Vagina (tissue), 2 donors: ENCODE data around the gene TYSND1. TPM values are rescaled to one million over a fixed set of nuclear protein-coding genes. Genes with fewer than 3 reads are reported as not detected.

Source experiments
- DNase-seq, 2 donors: peaks; one replicate each; pipeline ENCODE4 v3.0.0-alpha.2; 2017; ENCODE audit errors: extremely low spot score in 2 of 2
- H3K27ac ChIP-seq: fragments of 200-600 bp; sonication (generic); one replicate; pipeline ENCODE4 v1.5.1; 2019
- H3K27me3 ChIP-seq: fragments of 200-600 bp; sonication (generic); one replicate; pipeline ENCODE4 v1.5.1; 2019
- H3K36me3 ChIP-seq, 2 donors: fragments of 200-600 bp; sonication (generic); one replicate each; pipeline ENCODE4 v1.5.1; 2017 to 2019
- H3K4me1 ChIP-seq: fragments of 200-600 bp; sonication (generic); one replicate; pipeline ENCODE4 v1.5.1; 2019
- H3K4me3 ChIP-seq, 2 donors: fragments of 200-600 bp; sonication (generic); 1 replicate in 1 of 2; 2 replicates in 1 of 2; pipeline ENCODE4 v1.5.1; 2016 to 2019
- H3K9me3 ChIP-seq: fragments of 200-600 bp; sonication (generic); one replicate; pipeline ENCODE4 v1.5.1; 2019
- CTCF ChIP-seq, 3 experiments: fragments of 450-650 bp in 2 of 3; fragments of 200-600 bp in 1 of 3; sonication (generic) in 1 of 3; IDR thresholded peaks; one replicate each; pipeline ENCODE4 v1.5.1; 2017 to 2019; ENCODE audit warnings: antibody characterized with exemption in 3 of 3, mild to moderate bottlenecking in 2 of 3, moderate library complexity in 2 of 3
- POLR2A ChIP-seq, 2 donors: fragments of 450-650 bp; IDR thresholded peaks; one replicate each; pipeline ENCODE4 v1.6.1; 2017; ENCODE audit warnings: antibody characterized with exemption in 2 of 2, mild to moderate bottlenecking in 2 of 2, moderate library complexity in 2 of 2
- POLR2AphosphoS5 ChIP-seq, 2 donors: sonication (generic); formaldehyde crosslinking; IDR thresholded peaks; one replicate each; pipeline ENCODE4 v1.9.0; 2017; ENCODE audit warnings: antibody characterized with exemption in 2 of 2, mild to moderate bottlenecking in 2 of 2, low read depth in 1 of 2; ENCODE audit not compliant: insufficient read depth in 1 of 2
- intact Hi-C: fragments of 100-400 bp; cut with DNase I; formaldehyde crosslinking; loops from one replicate; pipeline ENCODE4 v1.15.1; 2023
- total RNA-seq: library from RNA; depleted of rRNA; stranded (reverse); fragments of >200 nt; gene quantifications from one replicate; pipeline ENCODE4 v1.2.3, GENCODE V29; 2016

The TYSND1 gene
- total RNA-seq, 1 donor from 2014 or later, result 15.7 TPM

DNA sequence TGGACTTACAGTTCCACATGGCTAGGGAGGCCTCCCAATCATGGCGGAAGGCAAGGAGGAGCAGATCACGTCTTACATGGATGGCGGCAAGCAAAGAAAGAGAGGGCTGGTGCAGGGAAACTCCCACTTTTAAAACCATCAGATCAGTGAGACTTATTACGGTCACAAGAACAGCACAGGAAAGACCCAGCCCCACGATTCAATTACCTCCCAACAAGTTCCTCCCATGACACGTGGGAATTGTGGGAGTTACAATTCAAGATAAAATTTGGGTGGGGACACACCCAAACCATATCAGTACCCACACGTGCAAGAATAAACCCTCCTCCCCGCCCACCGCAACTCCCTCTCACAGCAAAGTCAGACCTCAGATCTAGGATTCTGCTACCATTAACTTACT is 9.4 kb downstream of the TYSND1 start:
- peak in 1 of 2 donors; percentile 25 for DNase-seq
- H3K4me3 ChIP-seq, result no peak overlapping the region
- no peak for TF ChIP-seq POLR2AphosphoS5 (IDR thresholded peaks at IDR 0.05; ENCODE audit: insufficient read depth in 1 of 2, low read depth in 1 of 2)
- TF ChIP-seq POLR2A (IDR thresholded peaks at IDR 0.05), result no peak
- TF ChIP-seq CTCF (IDR thresholded peaks at IDR 0.05), result no peak
- peaks cover 22% of the 10 kb centered on the region for H3K4me1 ChIP-seq
- H3K27me3 ChIP-seq, result no peaks in the 10 kb centered on the region
- H3K9me3 ChIP-seq, result no peaks in the 10 kb centered on the region
- H3K27ac ChIP-seq, result no peak overlapping the region
- intact Hi-C loops, result no loop called here
- peaks cover 0 to 10% of the 10 kb centered on the region in 2 donors for H3K36me3 ChIP-seq

GRCh38 chr10:70135684-70136083 is 10.8 kb downstream of the TYSND1 start:
- peaks cover 0 to 10% of the 10 kb centered on the region in 2 donors for H3K36me3 ChIP-seq
- DNase-seq, result peak in 1 of 2 donors; percentile 3
- intact Hi-C loops, result no loop called here
- H3K4me1 ChIP-seq, result peaks cover 36% of the 10 kb centered on the region
- TF ChIP-seq CTCF (IDR thresholded peaks at IDR 0.05), result no peak
- no peak for TF ChIP-seq POLR2AphosphoS5 (IDR thresholded peaks at IDR 0.05; ENCODE audit: insufficient read depth in 1 of 2, low read depth in 1 of 2)
- TF ChIP-seq POLR2A (IDR thresholded peaks at IDR 0.05), result no peak
- H3K9me3 ChIP-seq, result no peaks in the 10 kb centered on the region
- H3K27ac ChIP-seq, result no peak overlapping the region
- H3K4me3 ChIP-seq, result no peak overlapping the region
- no peaks in the 10 kb centered on the region for H3K27me3 ChIP-seq

DNA sequence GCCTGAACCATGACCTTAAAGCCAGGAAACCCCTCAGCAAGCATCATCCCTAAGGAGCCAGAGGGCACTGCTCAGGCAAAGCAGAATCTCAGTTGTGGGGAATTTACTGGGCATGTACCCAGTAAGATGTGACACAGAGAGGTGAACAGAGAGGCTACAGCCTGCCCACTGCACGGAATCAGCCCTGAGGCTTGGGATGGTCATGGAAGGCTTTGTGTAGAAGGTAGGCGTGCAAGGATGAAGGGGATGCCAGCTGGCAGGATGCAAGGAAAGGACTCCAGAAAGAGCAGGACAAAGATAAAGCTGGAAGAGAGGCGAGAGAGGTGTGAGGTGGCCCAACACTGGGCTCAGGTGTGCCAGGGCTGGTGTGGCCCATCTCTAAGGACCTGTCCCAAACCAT is 11.5 kb downstream of the TYSND1 start:
- Histone ChIP-seq H3K27me3 (no peaks in the 10 kb centered on the region), H3K27ac (no peak overlapping the region), H3K4me1 (peaks cover 36% of the 10 kb centered on the region), H3K4me3 (no peak overlapping the region), H3K36me3 (peaks cover 0 to 10% of the 10 kb centered on the region in 2 donors), H3K9me3 (no peaks in the 10 kb centered on the region)
- intact Hi-C loops, result no loop called here
- no peak for TF ChIP-seq POLR2AphosphoS5 (IDR thresholded peaks at IDR 0.05; ENCODE audit: insufficient read depth in 1 of 2, low read depth in 1 of 2)
- TF ChIP-seq POLR2A (IDR thresholded peaks at IDR 0.05), result no peak
- TF ChIP-seq CTCF (IDR thresholded peaks at IDR 0.05), result no peak
- no peak for DNase-seq

DNA sequence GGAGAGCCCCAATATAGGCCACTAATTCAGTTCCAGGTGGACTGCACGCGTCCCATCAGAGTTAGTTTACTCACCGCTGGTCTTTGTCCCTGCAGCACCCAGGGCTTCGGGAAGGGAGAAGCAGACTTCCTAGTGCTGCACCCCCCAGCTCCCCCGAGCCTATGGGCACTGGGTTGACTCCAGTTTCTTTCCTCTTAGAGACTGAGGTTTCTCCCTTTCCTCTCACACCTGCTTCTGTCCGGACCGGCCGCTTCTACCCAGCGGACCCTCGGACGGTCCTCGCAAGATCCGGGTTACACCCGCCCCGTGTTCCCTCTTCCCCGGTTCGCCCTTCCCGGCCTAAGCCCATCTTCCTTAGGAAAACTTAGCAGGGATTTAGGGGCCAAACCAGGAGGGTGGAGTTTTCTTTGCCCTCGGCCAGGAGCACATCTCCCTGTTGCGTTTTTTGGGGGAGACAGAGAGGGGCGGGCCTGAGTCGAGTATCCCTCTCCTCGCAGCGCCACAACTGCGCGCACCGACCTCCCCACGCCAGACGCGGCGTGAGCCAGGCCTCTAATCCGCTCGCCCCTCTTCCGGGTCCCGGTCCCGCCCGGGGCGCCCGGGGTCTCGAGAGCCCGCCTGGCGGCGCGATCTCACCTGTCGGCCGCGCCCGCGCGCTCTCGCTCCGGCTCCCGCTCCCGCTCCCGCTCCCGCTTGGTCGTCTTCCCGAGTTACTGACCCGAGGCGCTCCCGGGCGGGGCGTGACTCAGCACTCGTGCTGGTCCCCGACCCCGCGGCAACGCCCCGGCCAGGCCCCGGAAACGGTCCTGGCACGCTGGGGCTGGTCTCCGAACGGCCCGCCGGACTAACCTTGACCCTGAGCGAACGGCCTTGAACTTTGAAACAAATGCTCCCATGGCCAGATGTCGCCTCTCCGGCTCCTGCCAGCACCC is 14.1 kb downstream of the TYSND1 start, which contains the start of gene AIFM2:
Gene AIFM2 (minus strand): TSS at position 728 of the 932 bp plus-strand sequence. CDS start 8,741 bp downstream, outside the sequence.
- peaks cover 25% of the 10 kb centered on the region for H3K4me1 ChIP-seq
- peak within 1 kb of the TSS; percentile 60 for H3K27ac ChIP-seq
- intact Hi-C loops, result no loop called here

More for the DNA sequence above, 14.1 kb downstream of the TYSND1 start, which contains the start of gene AIFM2:
- Histone ChIP-seq H3K27me3 (no peaks in the 10 kb centered on the region), H3K9me3 (no peaks in the 10 kb centered on the region), H3K4me3 (peak within 1 kb of the TSS; percentile 49 to 54), H3K36me3 (no peaks in the 10 kb centered on the region)
- DNase-seq, result no peak
- peak in 1 of 2 donors; percentile 66 for TF ChIP-seq POLR2AphosphoS5 (IDR thresholded peaks at IDR 0.05; ENCODE audit: insufficient read depth in 1 of 2, low read depth in 1 of 2)
- TF ChIP-seq CTCF (IDR thresholded peaks at IDR 0.05), result no peak
